ENCODE measurements around the gene MAGEA2B.
"Not testable (repeated sequence)": the region's sequence is repeated elsewhere in the genome, so short reads cannot be mapped to it uniquely, and the experiment has no call there.

The MAGEA2B gene

DNA sequence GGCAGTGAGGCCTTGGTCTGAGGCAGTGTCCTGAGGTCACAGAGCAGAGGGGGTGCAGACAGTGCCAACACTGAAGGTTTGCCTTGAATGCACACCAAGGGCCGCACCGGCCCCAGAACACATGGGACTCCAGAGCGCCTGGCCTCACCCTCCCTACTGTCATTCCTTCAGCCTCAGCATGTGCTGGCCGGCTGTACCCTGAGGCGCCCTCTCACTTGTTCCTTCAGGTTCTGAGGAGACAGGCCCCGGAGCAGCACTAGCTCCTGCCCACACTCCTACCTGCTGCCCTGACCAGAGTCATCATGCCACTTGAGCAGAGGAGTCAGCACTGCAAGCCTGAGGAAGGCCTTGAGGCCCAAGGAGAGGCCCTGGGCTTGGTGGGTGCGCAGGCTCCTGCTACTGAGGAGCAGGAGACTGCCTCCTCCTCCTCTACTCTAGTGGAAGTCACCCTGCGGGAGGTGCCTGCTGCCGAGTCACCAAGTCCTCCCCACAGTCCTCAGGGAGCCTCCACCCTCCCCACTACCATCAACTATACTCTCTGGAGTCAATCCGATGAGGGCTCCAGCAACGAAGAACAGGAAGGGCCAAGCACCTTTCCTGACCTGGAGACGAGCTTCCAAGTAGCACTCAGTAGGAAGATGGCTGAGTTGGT, 21.6 kb downstream of the MAGEA2B start:
- no peak for TF ChIP-seq EZH2phosphoT487 (IDR thresholded peaks at IDR 0.05; ENCODE audit: borderline replicate concordance)
- TF ChIP-seq, protein P1, sequence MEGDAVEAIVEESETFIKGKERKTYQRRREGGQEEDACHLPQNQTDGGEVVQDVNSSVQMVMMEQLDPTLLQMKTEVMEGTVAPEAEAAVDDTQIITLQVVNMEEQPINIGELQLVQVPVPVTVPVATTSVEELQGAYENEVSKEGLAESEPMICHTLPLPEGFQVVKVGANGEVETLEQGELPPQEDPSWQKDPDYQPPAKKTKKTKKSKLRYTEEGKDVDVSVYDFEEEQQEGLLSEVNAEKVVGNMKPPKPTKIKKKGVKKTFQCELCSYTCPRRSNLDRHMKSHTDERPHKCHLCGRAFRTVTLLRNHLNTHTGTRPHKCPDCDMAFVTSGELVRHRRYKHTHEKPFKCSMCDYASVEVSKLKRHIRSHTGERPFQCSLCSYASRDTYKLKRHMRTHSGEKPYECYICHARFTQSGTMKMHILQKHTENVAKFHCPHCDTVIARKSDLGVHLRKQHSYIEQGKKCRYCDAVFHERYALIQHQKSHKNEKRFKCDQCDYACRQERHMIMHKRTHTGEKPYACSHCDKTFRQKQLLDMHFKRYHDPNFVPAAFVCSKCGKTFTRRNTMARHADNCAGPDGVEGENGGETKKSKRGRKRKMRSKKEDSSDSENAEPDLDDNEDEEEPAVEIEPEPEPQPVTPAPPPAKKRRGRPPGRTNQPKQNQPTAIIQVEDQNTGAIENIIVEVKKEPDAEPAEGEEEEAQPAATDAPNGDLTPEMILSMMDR (conservative IDR thresholded peaks at IDR 0.05; ENCODE audit: low read length): no peak
- no peaks in the 10 kb centered on the region for H3K79me2 ChIP-seq (ENCODE audit: insufficient read depth, low read length)
- no peak overlapping the region for H2AFZ ChIP-seq (ENCODE audit: low read length)
- H3K9ac ChIP-seq (ENCODE audit: low read depth, low read length, poor library complexity, severe bottlenecking): no peak overlapping the region
- no peaks in the 10 kb centered on the region for H3K4me1 ChIP-seq (ENCODE audit: insufficient read depth, low read length, poor library complexity, severe bottlenecking)
- no peaks in the 10 kb centered on the region for H3K27me3 ChIP-seq (ENCODE audit: insufficient read depth, low read length, poor library complexity, severe bottlenecking)
- H3K9me2 ChIP-seq (replicated peaks; ENCODE audit: low read depth, low read length): no peaks in the 10 kb centered on the region
- no peaks in the 10 kb centered on the region for H3K36me3 ChIP-seq (ENCODE audit: insufficient read depth, low read length)
- no peak overlapping the region for H3K4me3 ChIP-seq (ENCODE audit: low read length, poor library complexity, severe bottlenecking)
- no peaks in the 10 kb centered on the region for H4K20me1 ChIP-seq (ENCODE audit: insufficient read depth, low read length, poor library complexity, severe bottlenecking)
- H3K4me2 ChIP-seq (ENCODE audit: low read depth, low read length, poor library complexity, severe bottlenecking): no peak overlapping the region
- H3F3A ChIP-seq (ENCODE audit: low read depth): no peaks in the 10 kb centered on the region
- H3K9me3 ChIP-seq (ENCODE audit: insufficient read depth, low read depth, low read length): no peaks in the 10 kb centered on the region

DNA sequence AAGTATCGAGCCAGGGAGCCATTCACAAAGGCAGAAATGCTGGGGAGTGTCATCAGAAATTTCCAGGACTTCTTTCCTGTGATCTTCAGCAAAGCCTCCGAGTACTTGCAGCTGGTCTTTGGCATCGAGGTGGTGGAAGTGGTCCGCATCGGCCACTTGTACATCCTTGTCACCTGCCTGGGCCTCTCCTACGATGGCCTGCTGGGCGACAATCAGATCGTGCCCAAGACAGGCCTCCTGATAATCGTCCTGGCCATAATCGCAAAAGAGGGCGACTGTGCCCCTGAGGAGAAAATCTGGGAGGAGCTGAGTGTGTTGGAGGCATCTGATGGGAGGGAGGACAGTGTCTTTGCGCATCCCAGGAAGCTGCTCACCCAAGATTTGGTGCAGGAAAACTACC, 22.1 kb downstream of the MAGEA2B start:
- not testable (repeated sequence) for H3K4me2 ChIP-seq (ENCODE audit: low read depth, low read length, poor library complexity, severe bottlenecking); H3K9me3 ChIP-seq (ENCODE audit: insufficient read depth, low read depth, low read length); H3K36me3 ChIP-seq (ENCODE audit: insufficient read depth, low read length); H3K9ac ChIP-seq (ENCODE audit: low read depth, low read length, poor library complexity, severe bottlenecking); H3K4me1 ChIP-seq (ENCODE audit: insufficient read depth, low read length, poor library complexity, severe bottlenecking); H3F3A ChIP-seq (ENCODE audit: low read depth); H3K9me2 ChIP-seq (replicated peaks; ENCODE audit: low read depth, low read length); H4K20me1 ChIP-seq (ENCODE audit: insufficient read depth, low read length, poor library complexity, severe bottlenecking); H3K79me2 ChIP-seq (ENCODE audit: insufficient read depth, low read length); H3K27me3 ChIP-seq (ENCODE audit: insufficient read depth, low read length, poor library complexity, severe bottlenecking); H3K4me3 ChIP-seq (ENCODE audit: low read length, poor library complexity, severe bottlenecking); H2AFZ ChIP-seq (ENCODE audit: low read length)

DNA sequence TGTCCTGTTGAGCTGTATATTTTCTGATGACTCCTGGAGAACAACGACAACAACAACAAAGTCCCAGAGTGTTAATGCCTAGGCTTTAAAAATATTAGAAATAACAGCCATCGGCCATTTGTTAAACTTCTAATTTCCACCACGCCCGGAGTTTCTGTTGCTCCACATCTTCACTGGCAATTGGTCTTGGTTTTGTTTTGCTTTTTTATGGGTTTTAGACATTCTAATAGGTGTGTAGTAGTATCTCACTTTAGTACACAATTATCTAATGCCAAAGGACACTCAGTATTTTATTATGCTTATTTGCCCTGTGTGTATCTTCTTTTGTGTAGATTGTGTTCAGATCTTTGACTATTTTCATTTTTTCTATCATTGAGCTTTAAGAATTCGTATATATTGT, 24.1 kb downstream of the MAGEA2B start:
- H3K79me2 ChIP-seq (ENCODE audit: insufficient read depth, low read length): no peaks in the 10 kb centered on the region
- no peaks in the 10 kb centered on the region for H3K4me1 ChIP-seq (ENCODE audit: insufficient read depth, low read length, poor library complexity, severe bottlenecking)
- no peaks in the 10 kb centered on the region for H3K27me3 ChIP-seq (ENCODE audit: insufficient read depth, low read length, poor library complexity, severe bottlenecking)
- no peak overlapping the region for H2AFZ ChIP-seq (ENCODE audit: low read length)
- no peak overlapping the region for H3K4me3 ChIP-seq (ENCODE audit: low read length, poor library complexity, severe bottlenecking)
- H3K9me2 ChIP-seq (replicated peaks; ENCODE audit: low read depth, low read length): no peaks in the 10 kb centered on the region
- no peaks in the 10 kb centered on the region for H3F3A ChIP-seq (ENCODE audit: low read depth)
- no peak overlapping the region for H3K4me2 ChIP-seq (ENCODE audit: low read depth, low read length, poor library complexity, severe bottlenecking)
- TF ChIP-seq, protein P1 (conservative IDR thresholded peaks at IDR 0.05; ENCODE audit: low read length): no peak
- no peak for TF ChIP-seq EZH2phosphoT487 (IDR thresholded peaks at IDR 0.05; ENCODE audit: borderline replicate concordance)
- no peaks in the 10 kb centered on the region for H3K9me3 ChIP-seq (ENCODE audit: insufficient read depth, low read depth, low read length)
- no peaks in the 10 kb centered on the region for H4K20me1 ChIP-seq (ENCODE audit: insufficient read depth, low read length, poor library complexity, severe bottlenecking)
- H3K36me3 ChIP-seq (ENCODE audit: insufficient read depth, low read length): no peaks in the 10 kb centered on the region
- H3K9ac ChIP-seq (ENCODE audit: low read depth, low read length, poor library complexity, severe bottlenecking): no peak overlapping the region

DNA sequence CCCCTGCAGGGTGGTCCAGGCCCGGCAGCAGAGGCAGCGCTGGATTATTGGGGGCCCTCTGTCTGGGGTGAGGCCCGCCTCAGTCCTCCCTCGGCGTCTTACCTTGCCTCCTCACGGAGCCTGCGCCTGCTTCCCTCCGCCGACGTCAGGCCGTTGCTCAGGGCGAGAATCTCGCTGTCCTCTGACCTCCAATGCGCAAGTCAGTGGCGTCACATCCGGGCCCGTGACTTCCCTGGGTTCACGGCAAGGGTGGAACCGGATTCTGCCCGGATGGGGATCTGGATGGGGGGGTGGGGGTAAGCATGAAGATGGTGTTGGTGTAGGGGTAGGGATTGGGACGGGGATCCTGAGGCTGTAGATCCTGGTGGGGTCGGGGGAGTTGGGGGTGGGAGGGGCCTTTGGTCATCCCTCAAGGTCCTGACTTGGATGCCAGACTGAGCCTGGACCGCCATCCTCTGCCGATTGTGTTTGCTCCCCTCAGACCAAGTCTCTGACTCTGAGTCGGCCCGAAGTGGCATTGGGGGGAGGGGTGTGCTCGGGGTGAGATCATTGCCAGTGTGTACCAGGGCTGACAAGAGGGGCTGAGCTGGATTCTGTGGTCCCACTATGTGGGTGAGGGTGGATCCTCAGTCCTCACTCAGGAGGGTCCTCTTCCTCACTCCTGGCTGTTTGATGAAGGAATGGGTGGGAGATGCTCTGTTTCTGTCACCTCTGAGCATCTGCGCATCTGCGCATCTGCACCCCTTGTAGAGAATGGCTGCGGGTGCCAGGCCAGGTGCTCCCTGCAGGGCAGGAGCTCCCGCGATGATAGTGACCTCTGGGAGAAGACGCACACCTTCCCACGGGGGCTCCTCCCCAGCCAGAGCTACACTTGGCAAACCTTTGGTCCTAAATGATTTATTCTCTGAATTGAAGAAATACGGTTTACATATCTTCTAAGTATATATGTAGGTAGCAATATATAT, 39.5 kb downstream of the MAGEA2B start, which contains the start of gene MAGEA2:
Gene MAGEA2 (minus strand): TSS at position 157 of the 965 bp plus-strand sequence. CDS start 2,479 bp downstream, outside the sequence.
- not testable (repeated sequence) for H4K20me1 ChIP-seq (ENCODE audit: insufficient read depth, low read length, poor library complexity, severe bottlenecking); H3K4me2 ChIP-seq (ENCODE audit: low read depth, low read length, poor library complexity, severe bottlenecking); H3K36me3 ChIP-seq (ENCODE audit: insufficient read depth, low read length); H3K9me2 ChIP-seq (replicated peaks; ENCODE audit: low read depth, low read length); H2AFZ ChIP-seq (ENCODE audit: low read length); H3K4me1 ChIP-seq (ENCODE audit: insufficient read depth, low read length, poor library complexity, severe bottlenecking); H3F3A ChIP-seq (ENCODE audit: low read depth); H3K4me3 ChIP-seq (ENCODE audit: low read length, poor library complexity, severe bottlenecking); H3K9ac ChIP-seq (ENCODE audit: low read depth, low read length, poor library complexity, severe bottlenecking); H3K79me2 ChIP-seq (ENCODE audit: insufficient read depth, low read length); H3K27me3 ChIP-seq (ENCODE audit: insufficient read depth, low read length, poor library complexity, severe bottlenecking); H3K9me3 ChIP-seq (ENCODE audit: insufficient read depth, low read depth, low read length)

DNA sequence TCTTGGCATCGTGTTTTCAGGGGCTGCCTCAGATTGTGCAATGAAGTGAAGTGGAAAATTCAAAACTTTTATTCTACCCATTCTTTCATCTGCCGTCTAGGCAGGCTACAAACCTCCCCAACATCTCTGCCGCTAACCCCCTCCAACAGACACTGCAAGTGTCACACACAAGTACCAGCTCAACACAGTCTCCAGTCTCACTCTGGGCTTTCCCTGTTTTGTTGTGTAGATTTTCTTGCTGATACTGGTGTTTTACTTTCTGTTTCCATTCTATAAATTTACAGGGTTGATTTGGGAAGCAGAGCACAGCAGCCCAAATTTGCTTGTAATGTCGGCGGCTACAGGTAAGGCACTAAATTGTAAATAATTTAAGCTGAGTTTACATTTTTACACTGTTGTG, 40.4 kb downstream of the MAGEA2B start:
- not testable (repeated sequence) for H3K4me3 ChIP-seq (ENCODE audit: low read length, poor library complexity, severe bottlenecking); H3K4me1 ChIP-seq (ENCODE audit: insufficient read depth, low read length, poor library complexity, severe bottlenecking); H3K4me2 ChIP-seq (ENCODE audit: low read depth, low read length, poor library complexity, severe bottlenecking); H3K9me2 ChIP-seq (replicated peaks; ENCODE audit: low read depth, low read length); H3F3A ChIP-seq (ENCODE audit: low read depth); H3K9me3 ChIP-seq (ENCODE audit: insufficient read depth, low read depth, low read length); H2AFZ ChIP-seq (ENCODE audit: low read length); H4K20me1 ChIP-seq (ENCODE audit: insufficient read depth, low read length, poor library complexity, severe bottlenecking); H3K27me3 ChIP-seq (ENCODE audit: insufficient read depth, low read length, poor library complexity, severe bottlenecking); H3K79me2 ChIP-seq (ENCODE audit: insufficient read depth, low read length); H3K9ac ChIP-seq (ENCODE audit: low read depth, low read length, poor library complexity, severe bottlenecking); H3K36me3 ChIP-seq (ENCODE audit: insufficient read depth, low read length)

All from Loucy (cell line).